DMS79 (cell line): ENCODE data around the gene NOLC1.
"Not testable (repeated sequence)": the region's sequence is repeated elsewhere in the genome, so short reads cannot be mapped to it uniquely, and the experiment has no call there.

Experiments used
- DNase-seq: peaks from one replicate; lab custom pipeline; 2025; lab: John Stamatoyannopoulos, UW

NOLC1 gene

GRCh38 chr10:102153093-102153620 lies 968 bp downstream of the NOLC1 start:
- no peak for DNase-seq

GRCh38 chr10:102154466-102155116 lies 2.4 kb downstream of the NOLC1 start:
- DNase-seq: no peak

- no peak for DNase-seq
Observed at GRCh38 chr10:102157224-102157623, 5.0 kb downstream of the NOLC1 start.

GRCh38 chr10:102159051-102159597 lies 6.9 kb downstream of the NOLC1 start:
- no peak for DNase-seq

- no peak for DNase-seq
Observed at GRCh38 chr10:102159831-102160230, 7.6 kb downstream of the NOLC1 start.

- no peak for DNase-seq
Observed at GRCh38 chr10:102163342-102163989, 11.3 kb downstream of the NOLC1 start.

- DNase-seq: no peak
Observed at GRCh38 chr10:102167861-102168260, 15.7 kb downstream of the NOLC1 start.

- DNase-seq: no peak
Observed at GRCh38 chr10:102170602-102171001, 18.4 kb downstream of the NOLC1 start.

GRCh38 chr10:102172288-102172687 lies 20.1 kb downstream of the NOLC1 start:
- no peak for DNase-seq

- no peak for DNase-seq
Observed at GRCh38 chr10:102175415-102175814, 23.2 kb downstream of the NOLC1 start.

- DNase-seq: no peak
Observed at GRCh38 chr10:102184606-102185005, 32.4 kb downstream of the NOLC1 start.

GRCh38 chr10:102185272-102185671 lies 33.1 kb downstream of the NOLC1 start:
- no peak for DNase-seq

GRCh38 chr10:102185811-102186527 lies 33.8 kb downstream of the NOLC1 start:
- no peak for DNase-seq

GRCh38 chr10:102188298-102188940 lies 36.2 kb downstream of the NOLC1 start:
- no peak for DNase-seq

GRCh38 chr10:102188941-102189898 lies 37.0 kb downstream of the NOLC1 start:
- DNase-seq: not testable (repeated sequence)

GRCh38 chr10:102191956-102192355 lies 39.8 kb downstream of the NOLC1 start:
- DNase-seq: no peak

- no peak for DNase-seq
Observed at GRCh38 chr10:102195296-102195870, 43.2 kb downstream of the NOLC1 start.

GRCh38 chr10:102196893-102197292 lies 44.7 kb downstream of the NOLC1 start:
- DNase-seq: no peak

GRCh38 chr10:102198027-102198426 lies 45.8 kb downstream of the NOLC1 start:
- DNase-seq: no peak
